GM10266 (cell line): ENCODE data around the gene KLHL22.
"Not testable (repeated sequence)": the region's sequence is repeated elsewhere in the genome, so short reads cannot be mapped to it uniquely, and the experiment has no call there.

Source experiments
- DNase-seq: peaks from one replicate; pipeline ENCODE4 v3.0.0; 2012; ENCODE audit errors: extremely low spot score
- CTCF ChIP-seq: IDR thresholded peaks from 2 replicates; pipeline ENCODE4 v1.5.1; 2012; ENCODE audit warnings: mild to moderate bottlenecking, low read depth; ENCODE audit not compliant: control insufficient read depth, insufficient read depth; ENCODE audit errors: missing control alignments

The KLHL22 gene

GRCh38 chr22:20456064-20456721 is 39.4 kb downstream of the KLHL22 start:
- DNase-seq, result peak; percentile 90
- TF ChIP-seq CTCF, result peak; percentile 97

- TF ChIP-seq CTCF, result no peak
- no peak for DNase-seq
Measured at GRCh38 chr22:20455709-20456063, 39.9 kb downstream of the KLHL22 start.

GRCh38 chr22:20453222-20453621 is 42.4 kb downstream of the KLHL22 start:
- DNase-seq, result no peak
- no peak for TF ChIP-seq CTCF

- no peak for TF ChIP-seq CTCF
- no peak for DNase-seq
Measured at GRCh38 chr22:20451920-20452319, 43.7 kb downstream of the KLHL22 start.

- DNase-seq, result not testable (repeated sequence)
Measured at GRCh38 chr22:20451129-20451778, 44.3 kb downstream of the KLHL22 start.

- no peak for TF ChIP-seq CTCF
- no peak for DNase-seq
Measured at GRCh38 chr22:20450551-20450906, 45.1 kb downstream of the KLHL22 start.

- DNase-seq, result no peak
- TF ChIP-seq CTCF, result no peak
Measured at GRCh38 chr22:20449819-20450550, 45.6 kb downstream of the KLHL22 start.
